HG03097 (cell line): ENCODE measurements around the gene RCC1.
A peak's percentile ranks its signal among the peaks of the same experiment; 100 is the strongest.
"Not testable (repeated sequence)": the region's sequence is repeated elsewhere in the genome, so short reads cannot be mapped to it uniquely, and the experiment has no call there.

Experiments used
- ATAC-seq: cut with Tn5 transposase; IDR thresholded peaks from one replicate; pipeline ENCODE4 v1.9.1; 2021; ENCODE audit not compliant: unreplicated experiment, low FRiP score

Gene RCC1

GRCh38 chr1:28510273-28510969, 4.6 kb downstream of the RCC1 start:
- no peak for ATAC-seq

GRCh38 chr1:28510970-28511440, 5.2 kb downstream of the RCC1 start:
- ATAC-seq, result no peak

GRCh38 chr1:28512058-28512611, 6.3 kb downstream of the RCC1 start:
- no peak for ATAC-seq

GRCh38 chr1:28514445-28514933, 8.6 kb downstream of the RCC1 start:
- not testable (repeated sequence) for ATAC-seq

- no peak for ATAC-seq
Observed at GRCh38 chr1:28516518-28516956, 10.7 kb downstream of the RCC1 start.

- ATAC-seq, result peak; percentile 3
Observed at GRCh38 chr1:28517649-28517999, 11.8 kb downstream of the RCC1 start.

GRCh38 chr1:28518000-28518744, 12.3 kb downstream of the RCC1 start:
- ATAC-seq, result peak; percentile 78

GRCh38 chr1:28518745-28519341, 13.0 kb downstream of the RCC1 start:
- ATAC-seq, result no peak

- no peak for ATAC-seq
Observed at GRCh38 chr1:28519946-28520725, 14.3 kb downstream of the RCC1 start.

GRCh38 chr1:28520796-28521195, 15.0 kb downstream of the RCC1 start:
- not testable (repeated sequence) for ATAC-seq

GRCh38 chr1:28521502-28522164, 15.8 kb downstream of the RCC1 start:
- no peak for ATAC-seq

- not testable (repeated sequence) for ATAC-seq
Observed at GRCh38 chr1:28522537-28522936, 16.7 kb downstream of the RCC1 start.

- ATAC-seq, result not testable (repeated sequence)
Observed at GRCh38 chr1:28525002-28525642, 19.3 kb downstream of the RCC1 start.

- no peak for ATAC-seq
Observed at GRCh38 chr1:28526886-28527285, 21.0 kb downstream of the RCC1 start.

- no peak for ATAC-seq
Observed at GRCh38 chr1:28530456-28530855, 24.6 kb downstream of the RCC1 start.

- ATAC-seq, result no peak
Observed at GRCh38 chr1:28534671-28535070, 28.8 kb downstream of the RCC1 start.

- no peak for ATAC-seq
Observed at GRCh38 chr1:28535180-28535579, 29.3 kb downstream of the RCC1 start.

- no peak for ATAC-seq
Observed at GRCh38 chr1:28537457-28538199, 31.8 kb downstream of the RCC1 start.

- no peak for ATAC-seq
Observed at GRCh38 chr1:28538286-28538685, 32.4 kb downstream of the RCC1 start.
